Mucosa of descending colon (tissue), 3 donors: ENCODE results near the gene SKA1. TPM values are rescaled to one million over a fixed set of nuclear protein-coding genes. Genes with fewer than 3 reads are reported as not detected.
A peak's percentile ranks its signal among the peaks of the same experiment; 100 is the strongest.

Experiments used
- ATAC-seq: fragments of 200-7000 bp; cut with Tn5 transposase; one replicate; pipeline ENCODE4 v1.9.1; 2020; ENCODE audit warnings: mild to moderate bottlenecking, moderate library complexity
- DNase-seq, 3 donors: peaks; one replicate each; pipeline ENCODE4 v3.0.0-alpha.2; 2020
- H3K36me3 ChIP-seq: fragments of 200-600 bp; one replicate; pipeline ENCODE4 v1.8.0; 2021; ENCODE audit warnings: low read depth, mild to moderate bottlenecking
- H3K4me1 ChIP-seq: fragments of 200-600 bp; one replicate; pipeline ENCODE4 v1.8.0; 2021; ENCODE audit warnings: low read depth, mild to moderate bottlenecking
- H3K4me3 ChIP-seq: fragments of 200-600 bp; one replicate; pipeline ENCODE4 v1.8.0; 2021; ENCODE audit warnings: mild to moderate bottlenecking
- H3K9me3 ChIP-seq: fragments of 200-600 bp; one replicate; pipeline ENCODE4 v1.8.0; 2021; ENCODE audit warnings: mild to moderate bottlenecking
- CTCF ChIP-seq: fragments of 200-600 bp; IDR thresholded peaks from one replicate; pipeline ENCODE4 v1.8.0; 2022; ENCODE audit warnings: antibody characterized with exemption, mild to moderate bottlenecking
- intact Hi-C, 2 donors: fragments of 100-400 bp; cut with DNase I in 1 of 2; cut with micrococcal nuclease in 1 of 2; formaldehyde crosslinking; loops; one replicate each; pipeline versions ENCODE4 v1.11.0 to v1.11.1; 2022; cut with DNase I, micrococcal nuclease
- long read RNA-seq, 2 donors: library from polyadenylated mRNA; unstranded; transcript quantifications; one replicate each; pipeline ENCODE4 v2.0.0, GENCODE V29; 2019 to 2021
- total RNA-seq, 3 donors: library from RNA; stranded (reverse); fragmentation: NEBNext Ultra II Directional in 2 of 3; extraction: Animal tissue kit (Norgen Biotek cat#: 25700) in 2 of 3; gene quantifications; one replicate each; pipeline versions ENCODE4 v1.2.1 to v1.2.4, GENCODE V29; 2021 to 2023
- donor health status: DM: no; HTN: no; CAD: no; lungs with moderate emphysema.
- donor health status: DM: no; HTN: no; CAD: no.
- donor health status: DM: no; HTN: yes; CAD: no.

The SKA1 gene
- total RNA-seq: 1 to 10 TPM; 1.0 to 7.2 (median 1.0) TPM
- long read RNA-seq, donor 1: 0 reads
- long read RNA-seq, donor 2, partial matches to known transcripts: 0 of 4 reads
- long read RNA-seq, donor 2, other reads (novel, unspliced or antisense): 1 of 4 reads

- H3K9me3 ChIP-seq: peaks cover 9% of the 10 kb centered on the region
- peak; percentile 99 for ATAC-seq
Measured at GRCh38 chr18:50374753-50375391, at the start of gene SKA1. SKA1 (plus strand) TSS chr18:50375046; CDS start chr18:50375831, 785 bp downstream.

GRCh38 chr18:50327983-50328382 is 46.9 kb upstream of the SKA1 start:
- Histone ChIP-seq H3K4me3 (no peak overlapping the region), H3K36me3 (no peaks in the 10 kb centered on the region), H3K4me1 (no peaks in the 10 kb centered on the region), H3K9me3 (no peaks in the 10 kb centered on the region)
- DNase-seq: no peak
- ATAC-seq: no peak
- intact Hi-C loops: no loop called here
- no peak for TF ChIP-seq CTCF

More at GRCh38 chr18:50374753-50375391, at the start of gene SKA1:
- Histone ChIP-seq H3K36me3 (no peaks in the 10 kb centered on the region), H3K4me3 (peak within 1 kb of the TSS; percentile 15), H3K4me1 (peaks cover 10% of the 10 kb centered on the region)
- DNase-seq: peak; percentile 95 to 96 (median 96)
- intact Hi-C loops: no loop called here
- TF ChIP-seq CTCF: no peak

DNA sequence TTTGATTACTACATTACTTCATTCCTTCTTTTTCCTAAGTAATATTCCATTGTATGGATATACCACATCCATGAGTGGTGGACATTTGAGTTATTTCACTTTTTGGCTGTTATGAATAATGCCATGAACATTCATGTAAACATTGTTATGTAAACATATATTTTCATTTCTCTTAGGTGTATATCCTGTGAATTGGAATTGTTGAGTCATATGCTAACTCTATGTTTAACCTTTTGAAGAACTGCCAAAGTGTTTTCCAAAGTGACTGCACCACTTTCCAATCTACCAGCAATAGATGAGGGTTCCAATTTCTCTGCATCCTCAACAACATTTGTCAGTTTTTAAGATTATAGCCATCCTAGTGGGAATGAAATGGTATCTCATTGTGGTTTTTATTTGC is 44.7 kb upstream of the SKA1 start:
- H3K36me3 ChIP-seq: no peaks in the 10 kb centered on the region
- no peak for ATAC-seq
- H3K4me3 ChIP-seq: no peak overlapping the region
- no peaks in the 10 kb centered on the region for H3K4me1 ChIP-seq
- DNase-seq: no peak
- no peak for TF ChIP-seq CTCF
- no peaks in the 10 kb centered on the region for H3K9me3 ChIP-seq
- intact Hi-C loops: no loop called here

DNA sequence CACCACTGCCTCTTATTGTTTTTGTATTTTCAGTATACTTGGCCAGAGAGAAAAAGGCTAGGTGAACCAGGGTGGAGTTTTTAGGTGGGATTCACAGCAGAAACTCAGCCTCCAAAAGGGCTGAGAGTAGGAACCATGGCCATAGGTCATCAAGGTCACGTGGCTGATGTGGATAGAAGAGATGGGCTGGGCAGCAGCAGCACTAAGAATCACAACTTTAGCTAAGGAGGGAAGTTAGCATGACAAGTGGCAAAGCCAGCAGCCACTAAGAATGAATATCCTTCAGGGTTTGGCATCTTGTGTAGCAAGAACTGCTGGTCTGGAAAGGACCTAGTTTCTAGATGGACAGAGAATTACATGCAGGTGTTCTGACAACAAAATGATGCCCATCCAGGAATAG is 43.2 kb upstream of the SKA1 start:
- Histone ChIP-seq H3K36me3 (no peaks in the 10 kb centered on the region), H3K4me1 (no peaks in the 10 kb centered on the region), H3K9me3 (no peaks in the 10 kb centered on the region), H3K4me3 (no peak overlapping the region)
- TF ChIP-seq CTCF: no peak
- DNase-seq: no peak
- ATAC-seq: no peak
- intact Hi-C loops: no loop called here

- H3K4me1 ChIP-seq: no peaks in the 10 kb centered on the region
- H3K9me3 ChIP-seq: no peaks in the 10 kb centered on the region
- DNase-seq (no peak), ATAC-seq (peak; percentile 17)
- no peaks in the 10 kb centered on the region for H3K36me3 ChIP-seq
- intact Hi-C loops: no loop called here
- H3K4me3 ChIP-seq: no peak overlapping the region
- no peak for TF ChIP-seq CTCF
Measured at GRCh38 chr18:50334546-50335152, 40.2 kb upstream of the SKA1 start.
